Measurements from ENCODE around the gene AP1S3.

DNA sequence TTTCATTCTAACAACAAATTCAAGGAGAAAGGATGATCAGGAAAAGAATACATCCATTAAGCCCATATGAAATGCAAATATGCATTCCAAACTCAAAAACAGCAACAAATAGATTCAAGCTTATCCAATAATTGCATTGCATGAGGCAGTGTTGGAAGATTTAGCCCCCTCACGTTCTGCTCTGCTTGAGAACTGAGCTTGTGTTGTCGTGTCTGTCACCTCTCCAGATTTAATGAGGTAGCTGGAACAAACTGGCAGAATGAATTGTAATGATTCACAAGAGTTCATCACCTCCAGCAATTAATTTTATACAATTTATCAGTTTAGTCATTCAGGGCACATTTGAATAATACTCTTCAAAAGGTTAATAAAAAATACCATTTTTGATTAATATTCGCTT is 54.8 kb downstream of the AP1S3 start:
- TF ChIP-seq, protein P1, sequence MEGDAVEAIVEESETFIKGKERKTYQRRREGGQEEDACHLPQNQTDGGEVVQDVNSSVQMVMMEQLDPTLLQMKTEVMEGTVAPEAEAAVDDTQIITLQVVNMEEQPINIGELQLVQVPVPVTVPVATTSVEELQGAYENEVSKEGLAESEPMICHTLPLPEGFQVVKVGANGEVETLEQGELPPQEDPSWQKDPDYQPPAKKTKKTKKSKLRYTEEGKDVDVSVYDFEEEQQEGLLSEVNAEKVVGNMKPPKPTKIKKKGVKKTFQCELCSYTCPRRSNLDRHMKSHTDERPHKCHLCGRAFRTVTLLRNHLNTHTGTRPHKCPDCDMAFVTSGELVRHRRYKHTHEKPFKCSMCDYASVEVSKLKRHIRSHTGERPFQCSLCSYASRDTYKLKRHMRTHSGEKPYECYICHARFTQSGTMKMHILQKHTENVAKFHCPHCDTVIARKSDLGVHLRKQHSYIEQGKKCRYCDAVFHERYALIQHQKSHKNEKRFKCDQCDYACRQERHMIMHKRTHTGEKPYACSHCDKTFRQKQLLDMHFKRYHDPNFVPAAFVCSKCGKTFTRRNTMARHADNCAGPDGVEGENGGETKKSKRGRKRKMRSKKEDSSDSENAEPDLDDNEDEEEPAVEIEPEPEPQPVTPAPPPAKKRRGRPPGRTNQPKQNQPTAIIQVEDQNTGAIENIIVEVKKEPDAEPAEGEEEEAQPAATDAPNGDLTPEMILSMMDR (tag by site-specific recombination; IDR thresholded peaks at IDR 0.05): no peak
- no peak for TF ChIP-seq YY1 (tag by site-specific recombination; IDR thresholded peaks at IDR 0.05)
- TF ChIP-seq ZNF76 (tag by site-specific recombination; IDR thresholded peaks at IDR 0.05; ENCODE audit: borderline replicate concordance, low read depth): no peak
- TF ChIP-seq ZNF513 (tag by site-specific recombination; IDR thresholded peaks at IDR 0.05): no peak
- no peak for TF ChIP-seq ZBTB1 (tag by site-specific recombination; IDR thresholded peaks at IDR 0.05)
- TF ChIP-seq, protein P2, sequence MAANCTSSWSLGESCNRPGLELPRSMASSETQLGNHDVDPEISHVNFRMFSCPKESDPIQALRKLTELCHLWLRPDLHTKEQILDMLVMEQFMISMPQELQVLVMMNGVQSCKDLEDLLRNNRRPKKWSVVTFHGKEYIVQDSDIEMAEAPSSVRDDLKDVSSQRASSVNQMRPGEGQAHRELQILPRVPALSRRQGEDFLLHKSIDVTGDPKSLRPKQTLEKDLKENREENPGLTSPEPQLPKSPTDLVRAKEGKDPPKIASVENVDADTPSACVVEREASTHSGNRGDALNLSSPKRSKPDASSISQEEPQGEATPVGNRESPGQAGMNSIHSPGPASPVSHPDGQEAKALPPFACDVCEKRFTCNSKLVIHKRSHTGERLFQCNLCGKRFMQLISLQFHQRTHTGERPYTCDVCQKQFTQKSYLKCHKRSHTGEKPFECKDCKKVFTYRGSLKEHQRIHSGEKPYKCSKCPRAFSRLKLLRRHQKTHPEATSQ (tag by site-specific recombination; IDR thresholded peaks at IDR 0.05): no peak
- TF ChIP-seq SALL2 (tag by site-specific recombination; IDR thresholded peaks at IDR 0.05; ENCODE audit: borderline replicate concordance): no peak
- TF ChIP-seq ZNF274 (IDR thresholded peaks at IDR 0.05; ENCODE audit: low read length): no peak
- no peak for TF ChIP-seq ZNF274 (tag by site-specific recombination; IDR thresholded peaks at IDR 0.05; ENCODE audit: borderline replicate concordance)
- TF ChIP-seq ZNF747 (tag by site-specific recombination; IDR thresholded peaks at IDR 0.05): no peak
- TF ChIP-seq ZNF624 (tag by site-specific recombination; IDR thresholded peaks at IDR 0.05): no peak
- TF ChIP-seq ZNF157 (tag by site-specific recombination; IDR thresholded peaks at IDR 0.05): no peak
- TF ChIP-seq PRDM4 (tag by site-specific recombination; IDR thresholded peaks at IDR 0.05): no peak
- TF ChIP-seq SP3 (tag by site-specific recombination; IDR thresholded peaks at IDR 0.05): no peak
- TF ChIP-seq AEBP2 (tag by site-specific recombination; IDR thresholded peaks at IDR 0.05; ENCODE audit: borderline replicate concordance): no peak

All from HEK293 (cell line).